NB4 (cell line): ENCODE data around the gene DCN.

Experiments used
- MYC ChIP-seq: IDR thresholded peaks from 2 replicates; pipeline ENCODE4 v1.6.1; 2011; ENCODE audit warnings: low read depth, low read length
- POLR2A ChIP-seq: IDR thresholded peaks from 2 replicates; pipeline ENCODE4 v1.6.1; 2011; ENCODE audit warnings: mild to moderate bottlenecking; ENCODE audit not compliant: insufficient read length; ENCODE audit errors: extremely low read depth
- TF ChIP-seq, protein P1 (sequence below): IDR thresholded peaks from one replicate; pipeline ENCODE4 v1.5.1; 2012; ENCODE audit warnings: low read depth, low read length

GRCh38 chr12:91222746-91223145, 40.1 kb upstream of the DCN start:
- TF ChIP-seq, protein P1, sequence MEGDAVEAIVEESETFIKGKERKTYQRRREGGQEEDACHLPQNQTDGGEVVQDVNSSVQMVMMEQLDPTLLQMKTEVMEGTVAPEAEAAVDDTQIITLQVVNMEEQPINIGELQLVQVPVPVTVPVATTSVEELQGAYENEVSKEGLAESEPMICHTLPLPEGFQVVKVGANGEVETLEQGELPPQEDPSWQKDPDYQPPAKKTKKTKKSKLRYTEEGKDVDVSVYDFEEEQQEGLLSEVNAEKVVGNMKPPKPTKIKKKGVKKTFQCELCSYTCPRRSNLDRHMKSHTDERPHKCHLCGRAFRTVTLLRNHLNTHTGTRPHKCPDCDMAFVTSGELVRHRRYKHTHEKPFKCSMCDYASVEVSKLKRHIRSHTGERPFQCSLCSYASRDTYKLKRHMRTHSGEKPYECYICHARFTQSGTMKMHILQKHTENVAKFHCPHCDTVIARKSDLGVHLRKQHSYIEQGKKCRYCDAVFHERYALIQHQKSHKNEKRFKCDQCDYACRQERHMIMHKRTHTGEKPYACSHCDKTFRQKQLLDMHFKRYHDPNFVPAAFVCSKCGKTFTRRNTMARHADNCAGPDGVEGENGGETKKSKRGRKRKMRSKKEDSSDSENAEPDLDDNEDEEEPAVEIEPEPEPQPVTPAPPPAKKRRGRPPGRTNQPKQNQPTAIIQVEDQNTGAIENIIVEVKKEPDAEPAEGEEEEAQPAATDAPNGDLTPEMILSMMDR, result no peak
- TF ChIP-seq POLR2A (no peak), MYC (no peak)
